Measurements from ENCODE around the gene ADORA3.

ADORA3 gene

DNA sequence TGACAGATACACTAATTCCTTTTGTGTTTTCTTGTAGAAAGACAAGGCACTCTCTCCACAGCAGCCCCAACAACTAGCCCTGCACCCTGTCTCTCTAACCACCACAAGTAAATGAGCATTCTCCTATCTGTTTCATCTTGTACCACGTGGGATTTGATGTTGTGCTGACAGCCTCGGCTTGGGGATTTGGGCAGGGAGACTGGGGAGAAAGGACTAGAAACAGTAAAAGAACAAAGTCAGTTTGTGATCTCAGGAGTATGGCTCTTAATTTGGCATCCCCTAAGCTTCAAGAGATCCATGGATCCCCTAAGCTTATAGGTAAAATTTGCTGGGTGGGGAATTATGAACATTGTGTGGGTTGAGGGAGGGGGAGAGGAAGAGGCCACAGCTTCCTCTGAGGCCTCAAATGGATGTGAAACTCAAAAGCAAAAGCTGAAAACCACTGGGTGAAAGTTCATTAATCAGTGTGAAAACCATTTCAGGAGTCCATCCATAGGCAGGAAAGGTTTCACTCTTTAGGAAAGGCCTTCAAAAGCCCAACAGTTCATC is 26.6 kb downstream of the ADORA3 start:
- Histone ChIP-seq H3K36me3 (no peaks in the 10 kb centered on the region; the same call in none of the 2 replicates), H3K4me3 (ENCODE audit: low read depth, low read length) (no peak overlapping the region), H3K4me1 (no peaks in the 10 kb centered on the region), H3K27me3 (0 out of 2 replicates have a peak, but pooled peaks cover 1% of the 10 kb centered on the region), H3K9me3 (no peaks in the 10 kb centered on the region)
- DNase-seq: no peak
- TF ChIP-seq, protein P1, sequence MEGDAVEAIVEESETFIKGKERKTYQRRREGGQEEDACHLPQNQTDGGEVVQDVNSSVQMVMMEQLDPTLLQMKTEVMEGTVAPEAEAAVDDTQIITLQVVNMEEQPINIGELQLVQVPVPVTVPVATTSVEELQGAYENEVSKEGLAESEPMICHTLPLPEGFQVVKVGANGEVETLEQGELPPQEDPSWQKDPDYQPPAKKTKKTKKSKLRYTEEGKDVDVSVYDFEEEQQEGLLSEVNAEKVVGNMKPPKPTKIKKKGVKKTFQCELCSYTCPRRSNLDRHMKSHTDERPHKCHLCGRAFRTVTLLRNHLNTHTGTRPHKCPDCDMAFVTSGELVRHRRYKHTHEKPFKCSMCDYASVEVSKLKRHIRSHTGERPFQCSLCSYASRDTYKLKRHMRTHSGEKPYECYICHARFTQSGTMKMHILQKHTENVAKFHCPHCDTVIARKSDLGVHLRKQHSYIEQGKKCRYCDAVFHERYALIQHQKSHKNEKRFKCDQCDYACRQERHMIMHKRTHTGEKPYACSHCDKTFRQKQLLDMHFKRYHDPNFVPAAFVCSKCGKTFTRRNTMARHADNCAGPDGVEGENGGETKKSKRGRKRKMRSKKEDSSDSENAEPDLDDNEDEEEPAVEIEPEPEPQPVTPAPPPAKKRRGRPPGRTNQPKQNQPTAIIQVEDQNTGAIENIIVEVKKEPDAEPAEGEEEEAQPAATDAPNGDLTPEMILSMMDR (IDR thresholded peaks at IDR 0.05; ENCODE audit: low read depth, low read length): no peak

GRCh38 chr1:111476214-111476613 is 27.2 kb downstream of the ADORA3 start:
- Histone ChIP-seq H3K9me3 (no peaks in the 10 kb centered on the region), H3K36me3 (peaks cover 5% of the 10 kb centered on the region), H3K27me3 (no peaks in the 10 kb centered on the region), H3K4me1 (no peaks in the 10 kb centered on the region), H3K4me3 (ENCODE audit: low read depth, low read length) (no peak overlapping the region)
- DNase-seq: no peak
- TF ChIP-seq, protein P1 (IDR thresholded peaks at IDR 0.05; ENCODE audit: low read depth, low read length): no peak

- no peak overlapping the region for H3K4me3 ChIP-seq (ENCODE audit: low read depth, low read length)
- H3K4me1 ChIP-seq: no peaks in the 10 kb centered on the region
- peaks cover 5% of the 10 kb centered on the region for H3K36me3 ChIP-seq
- TF ChIP-seq, protein P1 (IDR thresholded peaks at IDR 0.05; ENCODE audit: low read depth, low read length): no peak
- H3K27me3 ChIP-seq: no peaks in the 10 kb centered on the region
- no peak for DNase-seq
- no peaks in the 10 kb centered on the region for H3K9me3 ChIP-seq
Measured at GRCh38 chr1:111475701-111476100, 27.7 kb downstream of the ADORA3 start.

GRCh38 chr1:111474521-111474920 is 28.9 kb downstream of the ADORA3 start:
- no peak for DNase-seq
- TF ChIP-seq, protein P1 (IDR thresholded peaks at IDR 0.05; ENCODE audit: low read depth, low read length): no peak
- Histone ChIP-seq H3K9me3 (no peaks in the 10 kb centered on the region), H3K4me1 (no peaks in the 10 kb centered on the region), H3K36me3 (peaks cover 14% of the 10 kb centered on the region), H3K4me3 (ENCODE audit: low read depth, low read length) (no peak overlapping the region), H3K27me3 (no peaks in the 10 kb centered on the region)

DNA sequence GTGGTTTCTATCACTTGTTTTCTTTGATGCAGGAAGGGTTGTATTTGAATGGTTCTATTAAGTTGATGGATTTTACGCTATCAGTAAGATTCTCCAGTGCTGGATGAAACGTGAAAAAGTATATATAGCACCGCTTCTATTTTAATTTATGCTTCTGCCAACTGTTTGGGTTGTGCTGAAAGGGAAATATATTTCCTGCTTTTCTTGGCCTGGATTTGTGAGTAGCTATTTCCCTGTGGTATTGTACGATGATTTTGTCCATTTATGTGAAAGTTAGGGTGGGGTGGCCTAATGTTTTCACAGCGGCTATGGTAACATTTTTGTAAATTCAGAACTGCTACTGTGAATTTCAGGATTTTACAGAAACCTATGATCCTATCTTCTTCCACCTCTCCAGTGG is 29.3 kb downstream of the ADORA3 start:
- Histone ChIP-seq H3K36me3 (peaks cover 16% of the 10 kb centered on the region), H3K4me1 (no peaks in the 10 kb centered on the region), H3K9me3 (no peaks in the 10 kb centered on the region), H3K4me3 (ENCODE audit: low read depth, low read length) (no peak overlapping the region), H3K27me3 (no peaks in the 10 kb centered on the region)
- no peak for DNase-seq
- TF ChIP-seq, protein P1 (IDR thresholded peaks at IDR 0.05; ENCODE audit: low read depth, low read length): no peak

DNA sequence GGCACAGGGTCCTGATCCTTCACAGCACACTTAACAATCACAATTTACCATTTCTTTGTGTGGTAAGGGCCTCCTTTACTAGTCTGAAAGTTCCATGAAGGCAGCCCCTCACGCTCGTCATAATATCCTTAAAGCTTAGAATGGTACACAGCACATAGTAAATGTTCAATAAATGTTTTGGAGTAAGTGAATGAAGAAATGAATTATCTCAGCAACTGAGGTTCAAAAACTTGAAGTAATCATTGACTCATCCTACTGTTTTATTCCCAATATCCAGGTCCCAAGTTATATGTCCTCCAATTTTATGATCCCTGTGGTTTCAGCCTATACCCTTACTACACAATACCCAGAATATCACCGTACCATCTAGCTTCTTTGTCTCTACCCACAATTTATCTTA is 31.9 kb downstream of the ADORA3 start:
- Histone ChIP-seq H3K4me1 (no peaks in the 10 kb centered on the region; the same call in 1 of the 2 replicates), H3K27me3 (no peaks in the 10 kb centered on the region), H3K4me3 (ENCODE audit: low read depth, low read length) (no peak overlapping the region), H3K9me3 (no peaks in the 10 kb centered on the region), H3K36me3 (peaks cover 24% of the 10 kb centered on the region)
- DNase-seq: no peak
- TF ChIP-seq, protein P1 (IDR thresholded peaks at IDR 0.05; ENCODE audit: low read depth, low read length): no peak

All from BE2C (cell line).